HEK293 (cell line): ENCODE measurements around the gene DNAL4.

Source experiments
- CTCF ChIA-PET: fragments of 350-600 bp; formaldehyde crosslinking; extraction: SDS; loops from one replicate; lab custom pipeline; 2021; ENCODE audit warnings: antibody characterized with exemption; lab: Yijun Ruan, JAX
- POLR2A ChIA-PET: fragments of 300-600 bp; formaldehyde crosslinking; extraction: SDS; loops from one replicate; lab custom pipeline; 2020; ENCODE audit warnings: antibody characterized with exemption, inconsistent platforms; lab: Yijun Ruan, JAX
- H3K27ac ChIP-seq: fragments of 200-500 bp; sonication (Bioruptor generic); 2 replicates; pipeline ENCODE4 v1.5.1; 2014; ENCODE audit warnings: low read depth, low read length, control low read depth, inconsistent platforms; ENCODE audit errors: extremely low read depth
- H3K36me3 ChIP-seq, 2 experiments: fragments of 200-500 bp in 1 of 2; sonication (Bioruptor generic) in 1 of 2; 1 replicate in 1 of 2; 2 replicates in 1 of 2; pipeline ENCODE4 v1.5.1; 2014 to 2017; ENCODE audit warnings: inconsistent platforms in 2 of 2, low read length in 2 of 2; ENCODE audit not compliant: control insufficient read depth in 2 of 2, insufficient read depth in 1 of 2
- H3K4me1 ChIP-seq: fragments of 200-500 bp; sonication (Bioruptor generic); 2 replicates; pipeline ENCODE4 v1.5.1; 2014; ENCODE audit warnings: mild to moderate bottlenecking, low read length, inconsistent platforms; ENCODE audit not compliant: control insufficient read depth, insufficient read depth
- H3K4me3 ChIP-seq: 2 replicates; pipeline ENCODE4 v1.5.1; 2011; ENCODE audit warnings: low read depth, mild to moderate bottlenecking, control low read depth, low read length, moderate library complexity
- H3K9me3 ChIP-seq: fragments of 200-500 bp; sonication (Bioruptor generic); 2 replicates; pipeline ENCODE4 v1.5.1; 2014; ENCODE audit warnings: low read depth, low read length, inconsistent platforms; ENCODE audit not compliant: control insufficient read depth, insufficient read depth
- EGR2 ChIP-seq: fragments of 450-650 bp; formaldehyde crosslinking; IDR thresholded peaks from 2 replicates; pipeline ENCODE4 v1.5.1; 2016; ENCODE audit warnings: low read depth, missing biosample characterization, missing genetic modification characterization
- GLI4 ChIP-seq: fragments of 450-650 bp; formaldehyde crosslinking; IDR thresholded peaks from 2 replicates; pipeline ENCODE4 v1.5.1; 2016; ENCODE audit warnings: missing biosample characterization, missing genetic modification characterization
- ZNF23 ChIP-seq: fragments of 450-650 bp; formaldehyde crosslinking; IDR thresholded peaks from 2 replicates; pipeline ENCODE4 v1.5.1; 2016; ENCODE audit warnings: missing biosample characterization, missing genetic modification characterization, borderline replicate concordance
- ZNF266 ChIP-seq: fragments of 450-650 bp; formaldehyde crosslinking; IDR thresholded peaks from 2 replicates; pipeline ENCODE4 v1.5.1; 2016; ENCODE audit warnings: missing biosample characterization, missing genetic modification characterization, low read depth
- ZNF324 ChIP-seq: fragments of 450-650 bp; formaldehyde crosslinking; IDR thresholded peaks from 2 replicates; pipeline ENCODE4 v1.5.1; 2016; ENCODE audit warnings: missing biosample characterization, missing genetic modification characterization
- ZNF510 ChIP-seq: fragments of 450-650 bp; formaldehyde crosslinking; IDR thresholded peaks from 2 replicates; pipeline ENCODE4 v1.5.1; 2018; ENCODE audit warnings: mild to moderate bottlenecking, missing genetic modification characterization, missing biosample characterization; ENCODE audit not compliant: insufficient replicate concordance
- ZNF555 ChIP-seq: fragments of 450-650 bp; formaldehyde crosslinking; conservative IDR thresholded peaks from 2 replicates; pipeline ENCODE4 v1.5.1; 2017; ENCODE audit warnings: missing biosample characterization, mild to moderate bottlenecking, missing genetic modification characterization, inconsistent platforms
- ZNF560 ChIP-seq: fragments of 450-650 bp; formaldehyde crosslinking; IDR thresholded peaks from 2 replicates; pipeline ENCODE4 v1.5.1; 2017; ENCODE audit warnings: missing biosample characterization, missing genetic modification characterization, borderline replicate concordance
- ZNF600 ChIP-seq: fragments of 450-650 bp; formaldehyde crosslinking; IDR thresholded peaks from 2 replicates; pipeline ENCODE4 v1.5.1; 2016; ENCODE audit warnings: missing biosample characterization, missing genetic modification characterization
- ZNF610 ChIP-seq: fragments of 450-650 bp; formaldehyde crosslinking; IDR thresholded peaks from 2 replicates; pipeline ENCODE4 v1.5.1; 2016; ENCODE audit warnings: missing biosample characterization, missing genetic modification characterization, borderline replicate concordance
- ZNF660 ChIP-seq: fragments of 450-650 bp; IDR thresholded peaks from 2 replicates; pipeline ENCODE4 v1.5.1; 2018; ENCODE audit warnings: missing biosample characterization, mild to moderate bottlenecking, missing genetic modification characterization
- ZNF776 ChIP-seq: fragments of 450-650 bp; formaldehyde crosslinking; IDR thresholded peaks from 2 replicates; pipeline ENCODE4 v1.5.0; 2017; ENCODE audit warnings: missing biosample characterization, missing genetic modification characterization, borderline replicate concordance
- ZNF791 ChIP-seq: fragments of 450-650 bp; formaldehyde crosslinking; IDR thresholded peaks from 2 replicates; pipeline ENCODE4 v1.5.1; 2016; ENCODE audit warnings: missing biosample characterization, missing genetic modification characterization
- ZNF830 ChIP-seq: fragments of 450-650 bp; IDR thresholded peaks from 2 replicates; pipeline ENCODE4 v1.5.0; 2018; ENCODE audit warnings: missing biosample characterization, missing genetic modification characterization, low read depth, mild to moderate bottlenecking, moderate library complexity
- TF ChIP-seq, protein P1 (sequence below): fragments of 450-650 bp; formaldehyde crosslinking; IDR thresholded peaks from 2 replicates; pipeline ENCODE4 v1.5.1; 2016; ENCODE audit warnings: missing biosample characterization, missing genetic modification characterization
- TF ChIP-seq, protein P2 (sequence below): fragments of 450-650 bp; formaldehyde crosslinking; conservative IDR thresholded peaks from 2 replicates; pipeline ENCODE4 v1.5.1; 2016; ENCODE audit warnings: low read depth, missing biosample characterization, missing genetic modification characterization

DNAL4 gene

DNA sequence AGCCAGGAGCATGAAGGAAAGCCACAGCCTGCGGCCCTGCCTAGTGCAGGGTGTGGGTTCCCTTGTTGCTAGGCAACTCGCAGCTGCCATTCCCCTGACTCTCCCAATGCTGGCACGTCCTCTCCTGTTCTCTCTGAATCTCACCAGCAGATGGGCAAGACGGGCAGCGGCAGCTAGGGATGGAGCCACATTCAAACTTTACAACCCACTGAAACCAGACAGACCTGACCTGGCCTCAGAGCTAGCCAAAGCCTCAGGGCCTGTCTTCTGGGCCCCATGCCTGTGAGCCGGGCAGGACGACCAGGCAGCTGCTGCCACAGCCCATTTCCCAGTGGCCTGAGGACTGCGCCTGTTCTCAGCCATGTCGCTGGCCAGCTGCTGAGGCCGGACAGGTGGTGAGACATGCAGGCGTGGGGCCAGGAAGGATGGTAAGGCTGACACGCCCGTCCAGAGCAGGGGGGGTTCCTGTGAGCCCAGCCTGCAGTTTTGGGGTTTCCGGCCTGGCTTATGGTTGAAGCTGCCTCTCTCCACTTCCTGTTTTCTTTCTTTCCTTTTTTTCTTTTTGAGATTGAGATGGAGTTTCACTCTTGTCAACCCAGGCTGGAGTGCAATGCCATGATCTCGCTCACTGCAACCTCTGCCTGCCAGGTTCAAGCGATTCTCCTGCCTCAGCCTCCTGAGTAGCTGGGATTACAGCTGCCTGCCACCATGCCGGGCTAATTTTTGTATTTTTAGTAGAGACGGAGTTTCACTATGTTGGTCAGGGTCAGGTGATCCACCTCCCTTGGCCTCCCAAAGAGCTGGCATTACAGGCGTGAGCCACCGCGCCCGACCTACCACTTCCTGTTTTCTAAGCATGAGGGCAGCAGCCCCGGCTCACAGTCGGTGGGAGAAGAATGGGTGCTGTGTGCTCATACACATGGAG lies 42.3 kb downstream of the DNAL4 start:
- no peak overlapping the region for H3K4me3 ChIP-seq
- H3K4me1 ChIP-seq = peaks cover 7% of the 10 kb centered on the region
- H3K27ac ChIP-seq = no peak overlapping the region
- no peaks in the 10 kb centered on the region for H3K9me3 ChIP-seq
- peaks cover 19 to 70% of the 10 kb centered on the region in 2 experiments for H3K36me3 ChIP-seq
- no peak for TF ChIP-seq ZNF791 (tag by site-specific recombination)
- POLR2A ChIA-PET = no interaction called here
- CTCF ChIA-PET = interaction anchor here (0.6 to 1.0 kb wide), 4 partner anchors 15 to 118 kb away, joined by 3 to 4 read pairs (median 3); no protein-coding TSS in a partner anchor

DNA sequence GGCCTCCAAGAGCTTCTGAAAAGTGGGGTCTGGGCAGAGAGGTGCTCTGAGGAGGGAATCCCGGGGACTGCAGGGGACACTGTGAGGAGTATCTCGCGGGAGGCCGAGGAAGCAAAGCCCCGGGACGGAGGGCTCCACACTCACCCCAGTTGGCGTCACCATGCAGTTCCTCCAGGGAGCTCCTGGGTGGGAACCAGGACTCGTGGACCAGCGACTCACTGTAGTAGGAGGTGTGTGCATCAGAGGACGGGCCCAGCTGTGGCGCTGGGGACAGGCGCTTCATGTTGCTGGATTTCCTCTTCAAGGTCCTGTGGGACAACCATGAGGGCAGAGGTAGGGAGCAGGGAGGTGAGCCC lies 42.9 kb downstream of the DNAL4 start:
- TF ChIP-seq ZNF555 (tag by site-specific recombination) (no peak), ZNF610 (tag by site-specific recombination) (no peak), ZNF560 (tag by site-specific recombination) (no peak), ZNF266 (tag by site-specific recombination) (no peak), ZNF324 (no peak), ZNF23 (tag by site-specific recombination) (no peak)
- TF ChIP-seq, protein P1, sequence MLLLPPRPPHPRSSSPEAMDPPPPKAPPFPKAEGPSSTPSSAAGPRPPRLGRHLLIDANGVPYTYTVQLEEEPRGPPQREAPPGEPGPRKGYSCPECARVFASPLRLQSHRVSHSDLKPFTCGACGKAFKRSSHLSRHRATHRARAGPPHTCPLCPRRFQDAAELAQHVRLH = no peak
- TF ChIP-seq, protein P2, sequence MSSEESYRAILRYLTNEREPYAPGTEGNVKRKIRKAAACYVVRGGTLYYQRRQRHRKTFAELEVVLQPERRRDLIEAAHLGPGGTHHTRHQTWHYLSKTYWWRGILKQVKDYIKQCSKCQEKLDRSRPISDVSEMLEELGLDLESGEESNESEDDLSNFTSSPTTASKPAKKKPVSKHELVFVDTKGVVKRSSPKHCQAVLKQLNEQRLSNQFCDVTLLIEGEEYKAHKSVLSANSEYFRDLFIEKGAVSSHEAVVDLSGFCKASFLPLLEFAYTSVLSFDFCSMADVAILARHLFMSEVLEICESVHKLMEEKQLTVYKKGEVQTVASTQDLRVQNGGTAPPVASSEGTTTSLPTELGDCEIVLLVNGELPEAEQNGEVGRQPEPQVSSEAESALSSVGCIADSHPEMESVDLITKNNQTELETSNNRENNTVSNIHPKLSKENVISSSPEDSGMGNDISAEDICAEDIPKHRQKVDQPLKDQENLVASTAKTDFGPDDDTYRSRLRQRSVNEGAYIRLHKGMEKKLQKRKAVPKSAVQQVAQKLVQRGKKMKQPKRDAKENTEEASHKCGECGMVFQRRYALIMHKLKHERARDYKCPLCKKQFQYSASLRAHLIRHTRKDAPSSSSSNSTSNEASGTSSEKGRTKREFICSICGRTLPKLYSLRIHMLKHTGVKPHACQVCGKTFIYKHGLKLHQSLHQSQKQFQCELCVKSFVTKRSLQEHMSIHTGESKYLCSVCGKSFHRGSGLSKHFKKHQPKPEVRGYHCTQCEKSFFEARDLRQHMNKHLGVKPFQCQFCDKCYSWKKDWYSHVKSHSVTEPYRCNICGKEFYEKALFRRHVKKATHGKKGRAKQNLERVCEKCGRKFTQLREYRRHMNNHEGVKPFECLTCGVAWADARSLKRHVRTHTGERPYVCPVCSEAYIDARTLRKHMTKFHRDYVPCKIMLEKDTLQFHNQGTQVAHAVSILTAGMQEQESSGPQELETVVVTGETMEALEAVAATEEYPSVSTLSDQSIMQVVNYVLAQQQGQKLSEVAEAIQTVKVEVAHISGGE (tag by site-specific recombination) = no peak
- H3K4me3 ChIP-seq = no peak overlapping the region
- peaks cover 5% of the 10 kb centered on the region; the same call in 1 of the 2 replicates for H3K4me1 ChIP-seq
- CTCF ChIA-PET = interaction anchor here (0.6 to 0.9 kb wide), 5 partner anchors 11 to 119 kb away, joined by 3 to 4 read pairs (median 3); no protein-coding TSS in a partner anchor
- H3K9me3 ChIP-seq = no peaks in the 10 kb centered on the region
- peaks cover 25 to 77% of the 10 kb centered on the region in 2 experiments for H3K36me3 ChIP-seq
- H3K27ac ChIP-seq = no peak overlapping the region
- POLR2A ChIA-PET = no interaction called here

DNA sequence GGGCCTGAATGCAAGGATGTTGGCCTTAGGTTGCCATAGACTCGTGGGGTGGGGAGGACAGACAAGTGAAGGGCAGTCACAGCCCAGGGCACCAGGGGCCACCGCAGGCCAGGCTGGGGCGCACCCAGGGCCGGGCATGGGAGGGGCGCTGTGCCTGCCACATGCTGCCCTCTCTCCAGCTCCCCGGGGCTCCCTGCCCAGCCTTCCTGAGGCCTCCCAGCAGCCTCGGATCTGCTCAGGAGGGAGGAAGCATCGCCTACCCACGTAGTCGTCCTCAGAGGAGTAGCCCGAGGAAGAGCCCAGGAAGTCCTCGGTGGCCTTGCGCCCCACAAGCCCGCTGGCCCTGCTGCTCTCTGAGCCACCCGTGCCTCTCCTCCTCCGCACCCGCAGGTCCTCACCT lies 43.3 kb downstream of the DNAL4 start:
- H3K4me3 ChIP-seq = no peak overlapping the region
- H3K9me3 ChIP-seq = no peaks in the 10 kb centered on the region
- H3K27ac ChIP-seq = no peak overlapping the region
- H3K36me3 ChIP-seq = peaks cover 26 to 81% of the 10 kb centered on the region in 2 experiments
- ChIA-PET CTCF (interaction anchor here (0.6 to 0.9 kb wide), 4 partner anchors 11 to 120 kb away, joined by 3 to 4 read pairs (median 3); no protein-coding TSS in a partner anchor), POLR2A (no interaction called here)
- peaks cover 5% of the 10 kb centered on the region; the same call in 1 of the 2 replicates for H3K4me1 ChIP-seq
- TF ChIP-seq ZNF660 (tag by site-specific recombination) (no peak), ZNF510 (tag by site-specific recombination) (no peak), ZNF600 (tag by site-specific recombination) (no peak), EGR2 (tag by site-specific recombination) (no peak), GLI4 (tag by site-specific recombination) (no peak), ZNF830 (tag by site-specific recombination) (no peak), ZNF776 (no peak)
